ENCODE measurements around the gene MYH14.

Gene MYH14

GRCh38 chr19:50203281-50204080 lies at the start of gene MYH14:
Gene MYH14, plus strand, starts transcription at chr19:50203622. Its CDS starts 6,744 bp downstream, at chr19:50210366.
- DNase-seq (ENCODE audit: low read depth): no peak

- DNase-seq (ENCODE audit: low read depth): no peak
Measured at GRCh38 chr19:50154529-50154928, 48.9 kb upstream of the MYH14 start.

GRCh38 chr19:50155520-50156109 lies 47.8 kb upstream of the MYH14 start:
- no peak for DNase-seq (ENCODE audit: low read depth)

DNA sequence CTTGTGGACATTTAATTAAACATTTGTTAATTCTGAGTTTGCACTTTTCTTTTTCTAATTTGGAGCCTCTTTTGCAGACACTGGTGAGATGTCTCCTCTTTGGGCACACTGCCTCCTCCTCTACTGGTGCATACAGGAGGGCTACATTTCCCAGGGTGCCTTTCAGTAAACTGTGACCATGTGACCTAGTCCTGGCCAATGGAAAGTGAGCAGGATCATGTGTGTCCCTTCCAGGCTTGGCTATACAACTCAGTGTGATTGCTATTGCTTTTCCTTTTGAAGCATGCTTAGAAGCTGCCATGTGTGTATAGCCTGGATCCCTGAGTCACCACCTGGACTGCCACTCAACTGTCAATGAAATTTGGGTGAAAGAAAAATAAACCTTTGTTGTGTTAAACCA lies 44.8 kb upstream of the MYH14 start:
- DNase-seq (ENCODE audit: low read depth): no peak

DNA sequence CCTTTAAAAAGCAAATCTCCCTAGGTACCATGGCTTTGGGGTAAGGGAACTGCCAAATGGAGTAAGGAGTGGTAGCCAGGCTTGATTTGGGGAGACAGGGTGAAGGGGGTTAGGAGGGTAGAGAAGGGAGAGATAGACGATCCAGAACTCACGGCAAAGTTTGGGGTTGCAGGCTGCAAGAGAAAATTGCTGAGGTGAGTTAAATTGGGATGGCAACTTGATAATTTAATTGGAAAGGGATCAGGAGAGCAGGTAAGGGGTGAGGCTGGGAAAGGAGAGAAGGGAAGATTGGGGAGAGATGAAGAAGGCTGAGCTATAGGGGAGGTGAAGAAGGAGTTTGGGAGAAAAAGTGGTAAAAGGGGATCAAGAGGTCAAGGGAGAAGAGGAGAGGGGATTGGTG lies 44.3 kb upstream of the MYH14 start:
- DNase-seq (ENCODE audit: low read depth): no peak

- DNase-seq (ENCODE audit: low read depth): no peak
Measured at GRCh38 chr19:50162988-50163387, 40.4 kb upstream of the MYH14 start, which contains the start of gene IZUMO2. Gene IZUMO2, minus strand, starts transcription at chr19:50163281. Its CDS starts 87 bp downstream, at chr19:50163194.

- no peak for DNase-seq (ENCODE audit: low read depth)
Measured at GRCh38 chr19:50167314-50167721, 36.1 kb upstream of the MYH14 start.

DNA sequence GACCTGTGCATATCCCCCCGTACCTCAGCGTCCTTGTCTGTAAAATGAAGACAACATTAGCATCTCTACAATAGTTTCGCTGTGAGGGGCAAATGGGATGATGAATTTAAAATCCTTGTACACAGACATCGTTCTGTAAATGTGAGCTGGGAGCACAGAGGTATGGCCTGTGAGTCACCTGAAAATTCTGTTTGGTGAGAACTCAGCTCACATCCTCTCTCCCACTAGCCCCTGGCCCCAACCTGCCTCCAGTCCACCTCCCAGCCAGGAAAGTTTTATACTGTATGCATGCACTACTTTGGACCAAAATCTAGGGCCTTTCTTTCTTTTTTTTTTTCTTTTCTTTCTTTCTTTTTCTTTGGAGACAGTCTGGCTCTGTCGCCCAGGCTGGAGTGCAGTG lies 31.7 kb upstream of the MYH14 start:
- DNase-seq (ENCODE audit: low read depth): no peak

DNA sequence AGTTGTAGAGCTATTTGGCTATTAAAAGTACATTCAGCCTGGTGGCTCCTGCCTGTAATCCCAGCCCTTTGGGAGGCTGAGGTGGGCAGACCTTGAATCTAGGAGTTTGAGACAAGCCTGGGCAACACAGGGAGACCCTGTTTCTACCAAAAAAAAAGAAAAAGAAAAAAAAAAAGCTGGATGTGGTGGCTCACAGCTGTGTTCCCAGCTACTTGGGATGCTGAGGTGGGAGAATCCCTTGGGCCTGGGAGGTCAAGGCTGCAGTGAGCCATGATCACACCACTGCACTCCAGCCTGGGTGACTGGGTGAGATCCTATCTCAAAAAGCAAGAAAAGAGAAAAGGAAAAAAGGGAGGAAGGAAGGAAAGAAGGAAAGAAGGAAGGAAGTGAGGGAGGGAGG lies 30.7 kb upstream of the MYH14 start:
- no peak for DNase-seq (ENCODE audit: low read depth)

- DNase-seq (ENCODE audit: low read depth): no peak
Measured at GRCh38 chr19:50173127-50173526, 30.3 kb upstream of the MYH14 start.

DNA sequence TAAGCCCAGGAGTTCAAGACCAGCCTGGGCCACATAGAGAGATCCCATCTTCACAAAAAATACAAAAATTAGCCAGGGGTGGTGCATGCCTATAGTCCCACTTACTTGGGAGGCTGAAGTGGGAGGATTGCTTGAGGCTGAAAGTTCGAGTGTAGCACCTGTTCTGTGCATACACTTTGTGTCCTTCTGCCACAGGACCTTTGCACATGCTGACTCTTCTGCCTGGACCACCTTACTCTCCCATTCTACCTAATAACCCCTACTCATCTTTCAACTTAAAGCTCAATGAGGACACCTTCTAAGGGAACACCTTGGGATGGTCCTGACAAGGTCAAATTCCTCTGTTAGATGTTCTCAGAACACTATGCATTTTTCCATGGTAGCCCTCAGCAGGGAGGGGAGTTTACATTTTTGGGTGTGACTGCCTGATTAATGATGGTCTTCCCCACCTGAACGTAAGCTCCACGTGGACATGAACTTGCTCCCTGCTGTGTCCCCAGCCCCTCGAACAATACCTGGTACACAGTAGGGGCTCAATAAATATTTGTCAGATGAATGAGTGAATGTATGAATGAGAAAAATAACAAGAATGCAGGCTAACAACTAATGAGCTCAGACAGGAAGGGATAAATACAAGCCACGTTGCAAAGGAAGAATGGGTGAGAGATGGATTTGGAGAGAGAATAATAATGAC lies 29.2 kb upstream of the MYH14 start:
- DNase-seq (ENCODE audit: low read depth): no peak

- DNase-seq (ENCODE audit: low read depth): no peak
Measured at GRCh38 chr19:50175924-50176323, 27.5 kb upstream of the MYH14 start.

DNA sequence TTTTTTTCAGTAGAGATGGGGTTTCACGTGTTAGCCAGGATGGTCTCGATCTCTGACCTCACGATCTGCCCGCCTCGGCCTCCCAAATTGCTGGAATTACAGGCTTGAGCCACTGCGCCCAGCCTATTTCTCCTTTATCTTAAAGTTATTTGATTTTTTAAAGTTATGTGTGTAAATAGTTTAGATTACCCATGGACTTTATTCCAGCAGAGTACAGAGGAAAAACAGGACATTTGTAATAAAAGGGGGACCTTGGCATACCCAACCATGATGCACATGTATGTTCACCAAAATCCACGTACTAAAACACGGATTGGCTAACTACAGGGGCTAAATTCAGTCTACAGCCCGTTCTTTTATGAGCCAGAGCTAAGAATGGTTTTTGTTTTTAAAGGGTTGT lies 26.6 kb upstream of the MYH14 start:
- no peak for DNase-seq (ENCODE audit: low read depth)

DNA sequence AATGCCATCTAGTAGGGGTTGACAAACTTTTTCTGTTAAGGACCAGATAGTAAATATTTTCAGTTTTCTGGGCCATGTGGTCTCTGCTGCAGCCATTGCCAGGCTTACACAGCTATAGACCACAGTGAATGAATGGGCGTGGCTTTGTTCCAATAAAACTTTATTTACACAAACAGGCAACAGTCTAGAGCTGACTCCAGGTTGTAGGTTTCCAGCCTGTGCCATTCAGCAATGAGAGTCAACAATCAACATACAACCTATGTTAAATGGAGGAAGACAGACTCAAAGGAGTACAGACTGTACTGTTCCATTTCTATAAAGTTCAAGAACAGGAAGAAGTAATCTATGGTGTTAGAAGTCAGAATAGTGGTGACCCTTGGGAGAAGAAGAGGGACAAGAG lies 25.1 kb upstream of the MYH14 start:
- DNase-seq (ENCODE audit: low read depth): no peak

DNA sequence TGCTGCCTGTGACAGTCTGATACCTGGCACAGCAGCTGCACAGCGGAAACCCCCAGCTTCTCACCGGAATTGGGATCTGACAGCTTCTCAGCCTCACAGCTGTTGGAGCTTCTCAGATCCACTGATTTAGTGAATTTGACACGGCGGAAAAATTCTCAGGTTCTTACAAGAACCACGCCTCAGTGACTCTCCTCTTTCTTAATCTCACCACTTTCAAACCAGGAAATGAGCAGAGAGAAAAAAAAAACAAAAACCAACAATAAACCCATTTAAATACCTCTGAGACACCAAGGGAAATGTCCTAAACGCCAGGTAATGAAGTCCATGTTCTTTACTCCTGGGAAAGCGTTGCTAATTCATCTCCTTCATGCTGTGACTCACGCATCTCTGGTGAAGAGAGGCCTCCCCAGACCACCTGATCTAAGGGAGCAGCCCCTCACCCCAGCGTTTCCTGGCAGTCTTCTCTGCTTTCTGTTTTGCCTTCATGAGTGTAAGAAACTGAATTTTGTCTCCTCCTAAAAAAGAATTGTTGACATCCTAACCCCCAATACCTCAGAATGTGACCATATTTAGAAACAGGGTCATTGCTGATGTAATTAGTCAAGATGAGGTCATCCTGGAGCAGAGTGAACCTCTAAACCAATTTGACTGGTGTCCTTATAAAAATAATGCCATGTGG lies 24.4 kb upstream of the MYH14 start:
- DNase-seq (ENCODE audit: low read depth): no peak

DNA sequence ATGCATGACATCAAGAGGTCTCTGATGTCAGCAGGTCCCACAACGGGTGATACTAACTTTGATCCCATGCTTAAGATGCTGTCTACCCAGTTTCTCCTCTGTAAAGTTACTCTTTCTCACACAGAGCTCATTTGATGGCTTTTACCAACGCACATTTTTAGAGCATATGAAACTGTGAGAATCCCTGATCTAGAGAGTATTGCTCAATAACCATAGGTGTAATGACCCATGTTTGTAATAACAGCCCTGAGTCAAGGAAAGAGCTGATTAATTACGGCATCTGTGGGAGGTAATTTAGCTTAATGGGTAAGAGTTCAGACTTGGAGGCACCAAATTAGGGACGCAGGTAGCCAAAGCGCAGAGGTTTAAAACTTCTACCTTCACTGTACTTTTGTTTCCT lies 22.3 kb upstream of the MYH14 start:
- no peak for DNase-seq (ENCODE audit: low read depth)

DNA sequence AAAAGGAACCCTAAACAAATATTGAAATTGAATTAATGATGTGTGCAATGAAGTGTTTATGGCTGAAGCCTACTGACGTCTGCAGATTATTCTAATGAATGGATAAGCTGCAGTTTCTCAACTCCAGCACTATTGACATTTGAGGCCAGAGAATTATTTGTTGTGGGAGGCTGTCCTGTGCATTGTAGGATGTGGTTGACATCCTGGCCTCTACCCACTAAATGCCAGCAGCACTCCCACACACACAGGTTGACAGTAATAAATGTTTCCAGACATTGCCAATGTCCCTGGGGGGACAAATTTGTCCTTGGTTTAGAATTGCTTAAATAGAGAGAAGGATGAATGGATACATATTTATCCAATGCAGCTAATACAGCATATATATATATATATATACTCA lies 19.2 kb upstream of the MYH14 start:
- no peak for DNase-seq (ENCODE audit: low read depth)

GRCh38 chr19:50187937-50188336 lies 15.5 kb upstream of the MYH14 start:
- DNase-seq (ENCODE audit: low read depth): no peak

GRCh38 chr19:50189331-50189730 lies 14.1 kb upstream of the MYH14 start:
- no peak for DNase-seq (ENCODE audit: low read depth)

- DNase-seq (ENCODE audit: low read depth): no peak
Measured at GRCh38 chr19:50190439-50190891, 13.0 kb upstream of the MYH14 start.

DNA sequence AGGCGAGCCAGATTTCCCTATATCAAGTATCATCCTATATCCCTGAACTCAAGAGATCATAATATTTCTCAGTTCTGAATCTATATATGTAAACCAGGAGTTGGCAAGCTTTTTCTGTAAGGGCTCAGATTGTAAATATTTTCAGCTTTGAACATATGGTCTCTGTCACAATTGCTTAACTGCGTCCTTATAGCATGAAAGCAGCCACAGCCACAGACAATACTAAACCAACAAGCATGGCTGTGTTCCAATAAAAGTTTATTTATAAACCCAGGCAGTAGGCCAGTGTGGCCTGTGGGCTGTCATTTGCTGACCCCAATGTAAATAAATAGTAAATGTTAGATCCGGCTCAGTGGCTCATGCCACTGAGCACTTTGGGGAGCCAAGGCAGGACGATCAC lies 12.2 kb upstream of the MYH14 start:
- no peak for DNase-seq (ENCODE audit: low read depth)

DNA sequence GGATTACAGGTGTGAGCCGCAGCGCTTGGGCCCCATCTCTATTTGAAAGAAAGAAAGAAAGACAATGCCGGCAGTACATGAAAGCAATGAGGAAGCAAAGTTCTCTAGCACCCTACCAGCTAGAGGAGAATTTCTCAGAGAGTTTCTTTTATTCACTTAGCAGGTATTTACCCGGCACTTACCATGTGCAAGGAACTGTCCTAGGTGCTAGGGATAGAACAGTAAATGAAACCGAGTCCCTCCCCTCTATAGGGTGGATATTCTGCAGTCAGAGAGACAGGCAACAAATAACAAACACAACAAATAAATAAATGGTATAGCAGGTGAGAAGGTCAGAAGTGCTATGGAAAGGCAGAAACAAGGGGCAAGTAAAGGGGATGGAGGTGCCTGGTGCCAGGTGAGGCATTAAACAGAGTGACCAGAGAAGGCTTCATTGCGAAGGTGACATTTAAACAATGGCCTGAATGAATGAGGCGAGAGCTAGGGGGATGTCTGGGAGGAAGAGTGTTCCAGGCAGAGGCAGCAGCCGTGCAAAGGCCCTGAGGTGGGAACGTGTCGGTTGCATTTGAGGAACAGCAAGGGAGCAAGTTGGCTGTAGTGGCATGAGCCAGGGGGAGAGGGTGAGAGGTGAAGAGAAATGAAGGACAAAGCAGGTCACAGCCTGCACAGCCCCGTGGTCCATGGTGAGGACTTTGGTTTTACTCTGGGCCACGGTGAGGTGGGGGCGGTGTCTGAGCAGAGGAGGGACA lies 10.8 kb upstream of the MYH14 start:
- DNase-seq (ENCODE audit: low read depth): no peak

Data from stimulated activated CD8-positive, alpha-beta memory T cell treated with anti-CD3 and anti-CD28 coated beads, Interleukin-7, amount 100 ng/mL, for 24 hours (primary cell).